Stimulated activated CD8-positive, alpha-beta memory T cell treated with anti-CD3 and anti-CD28 coated beads, Interleukin-15, amount 100 ng/mL, for 24 hours (primary cell): ENCODE measurements around the gene UGT3A1.
"Not testable (repeated sequence)": the region's sequence is repeated elsewhere in the genome, so short reads cannot be mapped to it uniquely, and the experiment has no call there.

ENCODE experiments used
- DNase-seq: peaks from one replicate; pipeline ENCODE4 v3.0.0-alpha.2; 2020; ENCODE audit warnings: low read depth

Gene UGT3A1

GRCh38 chr5:35990941-35991611 is at the start of gene UGT3A1:
TSS of gene UGT3A1 (minus strand) at chr5:35991390. CDS start at chr5:35991240, 150 bp downstream.
- no peak for DNase-seq

GRCh38 chr5:36035696-36036095 is 44.5 kb upstream of the UGT3A1 start:
- DNase-seq = no peak

GRCh38 chr5:36034536-36035134 is 43.4 kb upstream of the UGT3A1 start:
- DNase-seq = not testable (repeated sequence)

- DNase-seq = no peak
These were observed 42.3 kb upstream of the UGT3A1 start for GRCh38 chr5:36033486-36033885.

GRCh38 chr5:36033047-36033446 is 41.9 kb upstream of the UGT3A1 start:
- no peak for DNase-seq

- DNase-seq = no peak
These were observed 40.0 kb upstream of the UGT3A1 start for GRCh38 chr5:36031223-36031622.

GRCh38 chr5:36029914-36030313 is 38.7 kb upstream of the UGT3A1 start:
- no peak for DNase-seq

- DNase-seq = no peak
These were observed 37.8 kb upstream of the UGT3A1 start for GRCh38 chr5:36028816-36029465.

- no peak for DNase-seq
These were observed 36.5 kb upstream of the UGT3A1 start for GRCh38 chr5:36027711-36028110.

GRCh38 chr5:36026706-36027465 is 35.7 kb upstream of the UGT3A1 start:
- no peak for DNase-seq

- not testable (repeated sequence) for DNase-seq
These were observed 31.1 kb upstream of the UGT3A1 start for GRCh38 chr5:36022246-36022645.

GRCh38 chr5:36019584-36019983 is 28.4 kb upstream of the UGT3A1 start:
- not testable (repeated sequence) for DNase-seq

- DNase-seq = no peak
These were observed 26.4 kb upstream of the UGT3A1 start for GRCh38 chr5:36017622-36018021.

- no peak for DNase-seq
These were observed 25.8 kb upstream of the UGT3A1 start for GRCh38 chr5:36017004-36017403.

- no peak for DNase-seq
These were observed 22.0 kb upstream of the UGT3A1 start for GRCh38 chr5:36013182-36013581.

GRCh38 chr5:36009698-36010097 is 18.5 kb upstream of the UGT3A1 start:
- no peak for DNase-seq

- no peak for DNase-seq
These were observed 16.2 kb upstream of the UGT3A1 start for GRCh38 chr5:36007366-36007765.

GRCh38 chr5:36006163-36006562 is 15.0 kb upstream of the UGT3A1 start:
- no peak for DNase-seq

GRCh38 chr5:36001032-36001431 is 9.8 kb upstream of the UGT3A1 start:
- DNase-seq = no peak

GRCh38 chr5:35999547-35999946 is 8.4 kb upstream of the UGT3A1 start:
- DNase-seq = no peak

- no peak for DNase-seq
These were observed 4.9 kb upstream of the UGT3A1 start for GRCh38 chr5:35996076-35996475.

- no peak for DNase-seq
These were observed 670 bp downstream of the UGT3A1 start for GRCh38 chr5:35990520-35990919.

- no peak for DNase-seq
These were observed 2.7 kb downstream of the UGT3A1 start for GRCh38 chr5:35988529-35988928.
